COR-L47 (cell line): ENCODE data around the gene NKPD1.

Source experiments
- DNase-seq: peaks from one replicate; lab custom pipeline; 2025; lab: John Stamatoyannopoulos, UW

The NKPD1 gene

GRCh38 chr19:45156011-45156630 lies 4.7 kb downstream of the NKPD1 start:
- DNase-seq = no peak

GRCh38 chr19:45154064-45154827 lies 6.5 kb downstream of the NKPD1 start:
- DNase-seq = no peak

GRCh38 chr19:45153339-45154063 lies 7.3 kb downstream of the NKPD1 start:
- DNase-seq = peak; percentile 85

- DNase-seq = peak; percentile 33
Observed at GRCh38 chr19:45152504-45153338, 8.1 kb downstream of the NKPD1 start.

GRCh38 chr19:45151821-45152503 lies 8.8 kb downstream of the NKPD1 start:
- DNase-seq = no peak

- no peak for DNase-seq
Observed at GRCh38 chr19:45151320-45151719, 9.5 kb downstream of the NKPD1 start.

- no peak for DNase-seq
Observed at GRCh38 chr19:45150751-45151281, 10.0 kb downstream of the NKPD1 start.

GRCh38 chr19:45150180-45150579 lies 10.6 kb downstream of the NKPD1 start:
- DNase-seq = no peak

GRCh38 chr19:45149129-45149528 lies 11.7 kb downstream of the NKPD1 start:
- no peak for DNase-seq

GRCh38 chr19:45147835-45148676 lies 12.7 kb downstream of the NKPD1 start:
- no peak for DNase-seq

GRCh38 chr19:45146741-45147205 lies 14.0 kb downstream of the NKPD1 start:
- no peak for DNase-seq

GRCh38 chr19:45146251-45146650 lies 14.5 kb downstream of the NKPD1 start:
- no peak for DNase-seq

GRCh38 chr19:45145270-45146189 lies 15.3 kb downstream of the NKPD1 start:
- no peak for DNase-seq

- no peak for DNase-seq
Observed at GRCh38 chr19:45144431-45145269, 16.1 kb downstream of the NKPD1 start.

- DNase-seq = no peak
Observed at GRCh38 chr19:45142726-45143110, 18.1 kb downstream of the NKPD1 start.

GRCh38 chr19:45142016-45142725 lies 18.6 kb downstream of the NKPD1 start:
- no peak for DNase-seq

- no peak for DNase-seq
Observed at GRCh38 chr19:45141203-45141900, 19.4 kb downstream of the NKPD1 start.
